Colonic mucosa (tissue), 4 donors: Measurements from ENCODE around the gene CNR2. TPM values are rescaled to one million over a fixed set of nuclear protein-coding genes. Genes with fewer than 3 reads are reported as not detected.

Source experiments
- DNase-seq: peaks from one replicate; pipeline ENCODE4 v3.0.0-alpha.2; 2020
- H3K27ac ChIP-seq: fragments of 200-600 bp; one replicate; pipeline ENCODE4 v1.8.0; 2021
- H3K27me3 ChIP-seq: fragments of 200-600 bp; one replicate; pipeline ENCODE4 v1.8.0; 2021
- H3K36me3 ChIP-seq: fragments of 200-600 bp; one replicate; pipeline ENCODE4 v1.8.0; 2021
- H3K4me1 ChIP-seq: fragments of 200-600 bp; one replicate; pipeline ENCODE4 v1.8.0; 2021; ENCODE audit warnings: mild to moderate bottlenecking
- H3K4me3 ChIP-seq: fragments of 200-600 bp; one replicate; pipeline ENCODE4 v1.8.0; 2021
- H3K9ac ChIP-seq, 2 donors: one replicate each; pipeline ENCODE4 v1.7.0; 2013; ENCODE audit warnings: control low read depth in 2 of 2, low read depth in 2 of 2, low read length in 2 of 2
- H3K9me3 ChIP-seq: fragments of 200-600 bp; one replicate; pipeline ENCODE4 v1.8.0; 2021
- CTCF ChIP-seq: fragments of 200-600 bp; IDR thresholded peaks from one replicate; pipeline ENCODE4 v1.8.0; 2022; ENCODE audit warnings: antibody characterized with exemption, mild to moderate bottlenecking
- intact Hi-C: fragments of 100-400 bp; cut with DNase I; formaldehyde crosslinking; loops from one replicate; pipeline ENCODE4 v1.14.1; 2022
- total RNA-seq, 2 donors: library from RNA; stranded (reverse); fragmentation: NEBNext Ultra II Directional in 1 of 2; extraction: Animal tissue kit (Norgen Biotek cat#: 25700) in 1 of 2; gene quantifications; one replicate each; pipeline ENCODE4 v1.2.1, GENCODE V29; 2021
- donor health status: healthy.
- donor health status: DM: no; HTN: no; CAD: no.
- donor health status: DM: no; HTN: no; CAD: no.

The CNR2 gene
- total RNA-seq, 2 donors from 2014 or later: 0.12 to 0.13 TPM

- no peak for TF ChIP-seq CTCF
- Histone ChIP-seq H3K4me3 (no peak overlapping the region), H3K4me1 (peaks cover 5% of the 10 kb centered on the region), H3K27me3 (no peaks in the 10 kb centered on the region), H3K9me3 (no peaks in the 10 kb centered on the region), H3K27ac (no peak overlapping the region), H3K36me3 (no peaks in the 10 kb centered on the region), H3K9ac (no peak overlapping the region)
- DNase-seq: no peak
- intact Hi-C loops: no loop called here
These were observed 11.4 kb upstream of the CNR2 start for GRCh38 chr1:23924601-23925000.

- Histone ChIP-seq H3K27ac (no peak overlapping the region), H3K36me3 (no peaks in the 10 kb centered on the region), H3K4me3 (no peak overlapping the region), H3K27me3 (no peaks in the 10 kb centered on the region), H3K9me3 (no peaks in the 10 kb centered on the region), H3K9ac (no peak overlapping the region), H3K4me1 (peaks cover 5% of the 10 kb centered on the region)
- intact Hi-C loops: no loop called here
- TF ChIP-seq CTCF: no peak
- no peak for DNase-seq
These were observed 10.7 kb upstream of the CNR2 start for GRCh38 chr1:23923592-23924499.

- Histone ChIP-seq H3K36me3 (no peaks in the 10 kb centered on the region), H3K9me3 (no peaks in the 10 kb centered on the region), H3K27ac (no peak overlapping the region), H3K9ac (no peak overlapping the region), H3K27me3 (no peaks in the 10 kb centered on the region), H3K4me3 (no peak overlapping the region), H3K4me1 (peaks cover 5% of the 10 kb centered on the region)
- DNase-seq: peak; percentile 38
- intact Hi-C loops: no loop called here
- no peak for TF ChIP-seq CTCF
These were observed 9.3 kb upstream of the CNR2 start for GRCh38 chr1:23922321-23922943.

- H3K4me3 ChIP-seq: no peak overlapping the region
- H3K9ac ChIP-seq: peak overlapping the region; percentile 46 to 47
- H3K27me3 ChIP-seq: no peaks in the 10 kb centered on the region
- no peaks in the 10 kb centered on the region for H3K9me3 ChIP-seq
- peak; percentile 58 for TF ChIP-seq CTCF
- peak; percentile 81 for DNase-seq
- H3K27ac ChIP-seq: no peak overlapping the region
- intact Hi-C loops: loop anchor here (5.0 kb wide), 2 partner anchors 104 to 144 kb away; no protein-coding TSS in a partner anchor
- no peaks in the 10 kb centered on the region for H3K36me3 ChIP-seq
- peaks cover 5% of the 10 kb centered on the region for H3K4me1 ChIP-seq
These were observed 3.3 kb upstream of the CNR2 start for GRCh38 chr1:23916209-23917131.

- H3K36me3 ChIP-seq: no peaks in the 10 kb centered on the region
- no peak for TF ChIP-seq CTCF
- intact Hi-C loops: loop anchor here (5.0 kb wide), 2 partner anchors 103 to 143 kb away; no protein-coding TSS in a partner anchor
- no peaks in the 10 kb centered on the region for H3K4me1 ChIP-seq
- H3K27ac ChIP-seq: no peak overlapping the region
- H3K9me3 ChIP-seq: no peaks in the 10 kb centered on the region
- DNase-seq: no peak
- no peaks in the 10 kb centered on the region for H3K27me3 ChIP-seq
- peak overlapping the region in 1 of 2 donors; percentile 46 for H3K9ac ChIP-seq
- H3K4me3 ChIP-seq: no peak overlapping the region
These were observed 2.3 kb upstream of the CNR2 start for GRCh38 chr1:23915466-23915865.
